ENCODE data around the gene COPA. TPM values are rescaled to one million over a fixed set of nuclear protein-coding genes. Genes with fewer than 3 reads are reported as not detected.

COPA gene
- total and polyA plus RNA-seq, 7 donors, result 53.8 to 96.3 (median 75.2) TPM

- no peak overlapping the region for H3K27ac ChIP-seq
- peaks cover 10 to 67% of the 10 kb centered on the region in 2 donors for H3K36me3 ChIP-seq (ENCODE audit: insufficient read depth in 1 of 2, low read depth in 1 of 2)
- TF ChIP-seq, protein P1, sequence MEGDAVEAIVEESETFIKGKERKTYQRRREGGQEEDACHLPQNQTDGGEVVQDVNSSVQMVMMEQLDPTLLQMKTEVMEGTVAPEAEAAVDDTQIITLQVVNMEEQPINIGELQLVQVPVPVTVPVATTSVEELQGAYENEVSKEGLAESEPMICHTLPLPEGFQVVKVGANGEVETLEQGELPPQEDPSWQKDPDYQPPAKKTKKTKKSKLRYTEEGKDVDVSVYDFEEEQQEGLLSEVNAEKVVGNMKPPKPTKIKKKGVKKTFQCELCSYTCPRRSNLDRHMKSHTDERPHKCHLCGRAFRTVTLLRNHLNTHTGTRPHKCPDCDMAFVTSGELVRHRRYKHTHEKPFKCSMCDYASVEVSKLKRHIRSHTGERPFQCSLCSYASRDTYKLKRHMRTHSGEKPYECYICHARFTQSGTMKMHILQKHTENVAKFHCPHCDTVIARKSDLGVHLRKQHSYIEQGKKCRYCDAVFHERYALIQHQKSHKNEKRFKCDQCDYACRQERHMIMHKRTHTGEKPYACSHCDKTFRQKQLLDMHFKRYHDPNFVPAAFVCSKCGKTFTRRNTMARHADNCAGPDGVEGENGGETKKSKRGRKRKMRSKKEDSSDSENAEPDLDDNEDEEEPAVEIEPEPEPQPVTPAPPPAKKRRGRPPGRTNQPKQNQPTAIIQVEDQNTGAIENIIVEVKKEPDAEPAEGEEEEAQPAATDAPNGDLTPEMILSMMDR (IDR thresholded peaks at IDR 0.05), result no peak
- no peak for ATAC-seq
- no peak overlapping the region for H3K4me3 ChIP-seq
- no peaks in the 10 kb centered on the region for H3K27me3 ChIP-seq (ENCODE audit: insufficient read depth in 3 of 3, low read length in 2 of 3)
- DNase-seq, result no peak
- H3K9me3 ChIP-seq, result no peaks in the 10 kb centered on the region
- H3K4me1 ChIP-seq, result peaks cover 51% of the 10 kb centered on the region
- intact Hi-C loops (cut with DNase I), result no loop called here
- 83 to 88% (median 87%) methylated on average over 10 of the region's 10 CpGs for WGBS, 3 donors
Observed at GRCh38 chr1:160346463-160346862, 3.4 kb upstream of the COPA start.

DNA sequence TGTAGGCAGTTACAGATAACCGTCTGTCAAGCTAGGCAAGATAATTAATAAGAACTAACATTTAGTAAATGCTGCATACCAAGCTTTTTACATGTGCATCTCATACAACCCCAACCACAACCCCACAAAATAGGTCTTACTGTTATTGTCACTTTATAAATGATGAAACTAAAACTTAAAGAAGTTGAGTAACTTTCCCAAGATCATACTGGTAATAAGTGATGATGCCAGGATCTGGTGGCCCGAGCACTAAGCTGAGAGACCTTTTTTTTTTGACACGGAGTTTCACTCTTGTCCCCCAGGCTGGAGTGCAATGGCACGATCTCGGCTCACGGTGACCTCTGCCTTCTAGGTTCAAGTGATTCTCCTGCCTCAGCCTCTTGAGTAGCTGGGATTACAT lies 1.9 kb upstream of the COPA start:
- WGBS, 3 donors, result 86 to 93% (median 92%) methylated on average over 6 of the region's 6 CpGs
- DNase-seq (no peak), ATAC-seq (no peak)
- intact Hi-C loops (cut with DNase I), result no loop called here
- no peak overlapping the region for H3K27ac ChIP-seq
- no peaks in the 10 kb centered on the region for H3K9me3 ChIP-seq
- peak overlapping the region; percentile 84 for H3K4me3 ChIP-seq
- TF ChIP-seq, protein P1 (IDR thresholded peaks at IDR 0.05), result no peak
- peaks cover 51% of the 10 kb centered on the region for H3K4me1 ChIP-seq
- peaks cover 10 to 56% of the 10 kb centered on the region in 2 donors for H3K36me3 ChIP-seq (ENCODE audit: insufficient read depth in 1 of 2, low read depth in 1 of 2)
- H3K27me3 ChIP-seq (ENCODE audit: insufficient read depth in 3 of 3, low read length in 2 of 3), result no peaks in the 10 kb centered on the region

DNA sequence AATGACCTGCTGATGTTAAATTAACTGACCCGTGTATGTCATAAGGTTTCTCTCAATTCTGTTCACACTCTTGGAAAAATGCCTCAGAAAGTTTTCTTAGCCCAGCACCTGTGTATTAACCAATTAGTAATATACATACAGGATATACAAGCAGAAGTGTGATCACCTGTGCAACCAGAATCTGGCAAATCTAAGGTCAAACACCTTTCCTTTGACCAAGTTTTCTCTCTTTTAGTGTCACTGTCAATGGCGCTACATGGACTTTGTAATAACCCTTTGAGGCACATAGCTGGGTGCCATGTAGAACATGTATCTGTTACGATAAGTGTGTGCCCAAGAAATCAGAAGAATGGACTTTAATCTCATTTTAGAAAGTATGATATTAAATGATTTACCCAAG lies 1.2 kb upstream of the COPA start:
- TF ChIP-seq, protein P1 (IDR thresholded peaks at IDR 0.05), result no peak
- Histone ChIP-seq H3K36me3 (ENCODE audit: insufficient read depth in 1 of 2, low read depth in 1 of 2) (peaks cover 10 to 56% of the 10 kb centered on the region in 2 donors), H3K27me3 (ENCODE audit: insufficient read depth in 3 of 3, low read length in 2 of 3) (no peaks in the 10 kb centered on the region), H3K4me1 (peaks cover 48% of the 10 kb centered on the region), H3K27ac (peak overlapping the region; percentile 96), H3K4me3 (peak overlapping the region; percentile 84), H3K9me3 (no peaks in the 10 kb centered on the region)
- ATAC-seq, result no peak
- intact Hi-C loops (cut with DNase I), result no loop called here
- DNase-seq, result no peak
- 74 to 78% (median 74%) methylated on average over 3 of the region's 3 CpGs for WGBS, 3 donors

DNA sequence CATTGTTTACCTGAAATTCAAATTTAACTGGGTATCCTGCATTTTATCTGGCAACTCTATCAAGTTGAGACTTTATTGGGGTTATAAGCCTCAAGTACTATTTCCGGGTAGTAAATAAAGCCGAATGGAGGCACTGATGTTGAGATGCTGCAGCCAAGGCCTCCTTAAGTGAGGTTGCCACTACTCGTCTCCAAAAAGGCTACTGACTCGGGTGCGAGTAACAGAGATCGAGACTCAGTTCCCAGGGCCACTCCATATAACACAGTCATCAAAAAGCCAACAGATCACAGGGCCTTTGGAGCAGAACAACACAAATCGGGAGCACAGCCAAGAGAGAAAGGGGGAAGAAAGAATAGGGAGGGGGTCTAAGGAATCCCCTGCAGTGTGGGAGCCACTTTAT lies 524 bp downstream of the COPA start:
- 0 to 1% (median 0%) methylated on average over 7 of the region's 7 CpGs for WGBS, 3 donors
- Histone ChIP-seq H3K4me3 (peak overlapping the region; percentile 84), H3K9me3 (no peaks in the 10 kb centered on the region), H3K36me3 (ENCODE audit: insufficient read depth in 1 of 2, low read depth in 1 of 2) (peaks cover 7 to 56% of the 10 kb centered on the region in 2 donors), H3K27ac (peak overlapping the region; percentile 96), H3K27me3 (ENCODE audit: insufficient read depth in 3 of 3, low read length in 2 of 3) (no peaks in the 10 kb centered on the region), H3K4me1 (peaks cover 46% of the 10 kb centered on the region)
- ATAC-seq (peak in 3 of 4 donors; percentile 2 to 23 (median 14)), DNase-seq (no peak)
- TF ChIP-seq, protein P1 (IDR thresholded peaks at IDR 0.05), result no peak
- intact Hi-C loops (cut with DNase I), result no loop called here

DNA sequence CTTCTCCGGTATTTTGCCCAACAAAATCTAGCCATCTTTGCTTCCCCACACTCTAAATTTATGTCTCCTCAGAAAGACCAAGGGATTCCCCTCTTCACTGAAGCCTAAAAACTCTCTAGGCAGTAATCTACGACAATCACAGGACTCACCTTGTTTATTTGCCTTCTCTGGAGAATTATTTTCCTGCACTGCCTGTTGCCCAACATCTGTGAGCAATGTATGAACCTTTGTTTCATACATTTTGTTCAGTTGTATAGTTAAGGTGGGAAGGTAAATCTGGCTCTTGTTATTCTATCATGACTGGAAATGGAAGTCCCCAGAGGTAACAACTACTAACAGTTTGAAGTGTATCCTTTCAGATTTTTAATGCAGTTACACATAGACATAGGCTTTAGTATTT lies 2.2 kb downstream of the COPA start:
- TF ChIP-seq, protein P1 (IDR thresholded peaks at IDR 0.05), result no peak
- H3K9me3 ChIP-seq, result no peaks in the 10 kb centered on the region
- WGBS, 3 donors, result 44 to 69% (median 62%) methylated on average over 2 of the region's 2 CpGs
- peaks cover 11 to 57% of the 10 kb centered on the region in 2 donors for H3K36me3 ChIP-seq (ENCODE audit: insufficient read depth in 1 of 2, low read depth in 1 of 2)
- H3K27ac ChIP-seq, result no peak overlapping the region
- peaks cover 37% of the 10 kb centered on the region for H3K4me1 ChIP-seq
- no peaks in the 10 kb centered on the region for H3K27me3 ChIP-seq (ENCODE audit: insufficient read depth in 3 of 3, low read length in 2 of 3)
- DNase-seq, result no peak
- ATAC-seq, result no peak
- no peak overlapping the region for H3K4me3 ChIP-seq
- intact Hi-C loops (cut with DNase I), result no loop called here

All from psoas muscle (tissue), 8 donors.